Calu3 (cell line): ENCODE measurements around the gene SNCAIP. TPM values are rescaled to one million over a fixed set of nuclear protein-coding genes. Genes with fewer than 3 reads are reported as not detected.

Source experiments
- BruUV-seq: library from RNA; stranded (reverse); fragments of 400-500 nt; replicated peaks from 2 replicates; lab custom pipeline; 2021; lab: Mats Ljungman, UMichigan
- CTCF ChIA-PET: fragments of 300-600 bp; sonication (Branson Sonifier 250); formaldehyde crosslinking; loops from one replicate; lab custom pipeline; 2022; ENCODE audit warnings: antibody characterized with exemption; lab: Charles Lee
- DNase-seq: peaks from one replicate; pipeline ENCODE4 v3.0.0; 2022
- H3K27ac Mint-ChIP-seq: one replicate; pipeline ENCODE4 v1.8.0; 2022; ENCODE audit warnings: mixed read lengths; ENCODE audit not compliant: unreplicated experiment
- H3K27me3 Mint-ChIP-seq: one replicate; pipeline ENCODE4 v1.8.0; 2022; ENCODE audit warnings: mixed read lengths; ENCODE audit not compliant: unreplicated experiment
- H3K36me3 Mint-ChIP-seq: one replicate; pipeline ENCODE4 v1.8.0; 2022; ENCODE audit warnings: mild to moderate bottlenecking, moderate library complexity, mixed read lengths; ENCODE audit not compliant: insufficient read depth, unreplicated experiment
- H3K4me1 Mint-ChIP-seq: one replicate; pipeline ENCODE4 v1.8.0; 2022; ENCODE audit warnings: mild to moderate bottlenecking, low read depth, mixed read lengths; ENCODE audit not compliant: unreplicated experiment
- H3K4me3 Mint-ChIP-seq: one replicate; pipeline ENCODE4 v1.8.0; 2022; ENCODE audit warnings: mild to moderate bottlenecking, low read depth, moderate library complexity, mixed read lengths; ENCODE audit not compliant: unreplicated experiment
- H3K9me3 Mint-ChIP-seq: one replicate; pipeline ENCODE4 v1.8.0; 2022; ENCODE audit warnings: low read depth, mixed read lengths; ENCODE audit not compliant: unreplicated experiment
- intact Hi-C: fragments of 100-400 bp; cut with micrococcal nuclease; formaldehyde crosslinking; loops from one replicate; pipeline ENCODE4 v1.10.0; 2022; ENCODE audit not compliant: unreplicated experiment
- total RNA-seq: library from RNA; stranded (reverse); gene quantifications from 2 replicates; pipeline ENCODE4 v1.2.3, GENCODE V29; 2022
- TF ChIP-seq, protein P1 (sequence below): fragments of 200-600 bp; IDR thresholded peaks from one replicate; pipeline ENCODE4 v1.8.0; 2022; ENCODE audit warnings: antibody characterized with exemption; ENCODE audit not compliant: unreplicated experiment

Gene SNCAIP
- total RNA-seq, 1 experiment from 2014 or later = not detected

DNA sequence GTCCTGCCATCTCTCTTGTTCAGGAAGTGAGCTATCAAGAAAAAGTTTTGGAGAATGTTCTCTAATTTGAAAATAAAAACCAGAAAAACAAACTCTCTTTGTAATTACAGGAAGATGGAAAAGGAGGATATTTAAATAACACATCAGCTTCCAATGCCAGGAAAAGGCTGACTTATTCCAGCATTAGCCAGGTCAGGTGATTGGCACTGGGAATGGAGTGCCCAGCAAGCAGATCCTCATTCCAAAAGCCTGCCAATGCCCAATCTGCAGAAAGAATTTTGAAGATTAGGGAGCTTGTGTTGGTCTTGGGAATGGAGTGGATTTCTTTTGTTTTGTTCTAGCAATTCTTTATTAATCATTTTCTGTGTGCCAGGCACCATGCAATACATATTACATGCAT is 196.6 kb downstream of the SNCAIP start:
- intact Hi-C loops = no loop called here
- H3K4me3 Mint-ChIP-seq = no peak overlapping the region
- DNase-seq = no peak
- TF ChIP-seq, protein P1, sequence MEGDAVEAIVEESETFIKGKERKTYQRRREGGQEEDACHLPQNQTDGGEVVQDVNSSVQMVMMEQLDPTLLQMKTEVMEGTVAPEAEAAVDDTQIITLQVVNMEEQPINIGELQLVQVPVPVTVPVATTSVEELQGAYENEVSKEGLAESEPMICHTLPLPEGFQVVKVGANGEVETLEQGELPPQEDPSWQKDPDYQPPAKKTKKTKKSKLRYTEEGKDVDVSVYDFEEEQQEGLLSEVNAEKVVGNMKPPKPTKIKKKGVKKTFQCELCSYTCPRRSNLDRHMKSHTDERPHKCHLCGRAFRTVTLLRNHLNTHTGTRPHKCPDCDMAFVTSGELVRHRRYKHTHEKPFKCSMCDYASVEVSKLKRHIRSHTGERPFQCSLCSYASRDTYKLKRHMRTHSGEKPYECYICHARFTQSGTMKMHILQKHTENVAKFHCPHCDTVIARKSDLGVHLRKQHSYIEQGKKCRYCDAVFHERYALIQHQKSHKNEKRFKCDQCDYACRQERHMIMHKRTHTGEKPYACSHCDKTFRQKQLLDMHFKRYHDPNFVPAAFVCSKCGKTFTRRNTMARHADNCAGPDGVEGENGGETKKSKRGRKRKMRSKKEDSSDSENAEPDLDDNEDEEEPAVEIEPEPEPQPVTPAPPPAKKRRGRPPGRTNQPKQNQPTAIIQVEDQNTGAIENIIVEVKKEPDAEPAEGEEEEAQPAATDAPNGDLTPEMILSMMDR = no peak
- no peak overlapping the region for H3K27ac Mint-ChIP-seq
- BruUV-seq = no TSS peak
- H3K9me3 Mint-ChIP-seq = no peaks in the 10 kb centered on the region
- peaks cover 8% of the 10 kb centered on the region for H3K4me1 Mint-ChIP-seq
- no peaks in the 10 kb centered on the region for H3K36me3 Mint-ChIP-seq
- CTCF ChIA-PET = interaction anchor here (0.5 kb wide), 1 partner anchor 777 kb away, joined by 5 read pairs; no protein-coding TSS in a partner anchor
- H3K27me3 Mint-ChIP-seq = no peaks in the 10 kb centered on the region

Other genes starting within 250 kb of the SNCAIP start
- gene LOX, start 234.0 kb upstream of the SNCAIP start, total RNA-seq = 3.6 and 8.7 TPM in 2 replicates
- 0.29 and 0.73 TPM in 2 replicates for gene ZNF474, start 182.7 kb upstream of the SNCAIP start, total RNA-seq